ENCODE data around the gene BRSK2.
"Not testable (repeated sequence)": the region's sequence is repeated elsewhere in the genome, so short reads cannot be mapped to it uniquely, and the experiment has no call there.

BRSK2 gene

GRCh38 chr11:1500466-1501420 is 111.0 kb downstream of the BRSK2 start:
- DNase-seq (ENCODE audit: low read depth): no peak

GRCh38 chr11:1501421-1502167 is 111.9 kb downstream of the BRSK2 start:
- DNase-seq (ENCODE audit: low read depth): no peak

DNA sequence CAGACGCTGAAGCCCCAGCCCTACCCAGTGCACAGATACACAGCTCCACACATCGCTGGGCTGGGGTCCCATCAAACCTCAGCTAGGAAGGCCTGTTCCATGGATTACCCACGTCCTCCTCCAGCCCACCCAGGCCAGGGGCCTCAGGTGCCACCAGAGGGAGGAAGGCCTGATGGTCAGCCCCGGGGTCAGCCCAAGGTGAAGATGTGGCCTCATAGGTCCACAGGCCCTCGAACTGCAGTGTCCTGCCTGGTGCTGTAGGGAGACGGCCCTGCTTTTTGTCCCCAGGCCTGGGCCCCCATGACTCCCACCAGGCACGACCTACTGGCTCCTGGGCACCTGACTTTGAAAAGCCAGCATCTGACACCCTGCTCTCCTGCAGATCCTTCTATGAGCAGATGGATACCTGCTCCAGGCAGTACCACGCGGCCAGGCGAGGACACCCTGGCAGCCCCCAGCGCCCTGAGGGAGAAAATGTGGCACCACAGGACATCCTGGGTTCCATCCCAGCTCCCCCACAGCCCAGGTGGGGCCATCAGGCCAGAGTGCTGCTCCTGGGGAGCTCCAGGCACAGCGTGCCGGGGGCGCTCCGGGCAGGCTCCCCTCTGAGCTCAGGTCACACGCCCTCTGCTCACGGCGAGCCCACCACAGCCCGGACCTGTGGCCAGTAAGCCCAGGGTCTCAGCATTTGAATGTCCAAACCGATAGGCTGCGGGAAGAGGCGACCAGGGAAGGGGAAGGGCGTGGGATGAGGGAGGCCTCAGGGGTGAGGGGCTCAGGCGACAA is 112.6 kb downstream of the BRSK2 start:
- no peak for DNase-seq (ENCODE audit: low read depth)

- DNase-seq (ENCODE audit: low read depth): no peak
Measured at GRCh38 chr11:1502954-1503707, 113.4 kb downstream of the BRSK2 start.

- no peak for DNase-seq (ENCODE audit: low read depth)
Measured at GRCh38 chr11:1503708-1504104, 114.0 kb downstream of the BRSK2 start.

GRCh38 chr11:1504138-1504537 is 114.4 kb downstream of the BRSK2 start:
- DNase-seq (ENCODE audit: low read depth): no peak

- DNase-seq (ENCODE audit: low read depth): no peak
Measured at GRCh38 chr11:1504581-1505290, 115.0 kb downstream of the BRSK2 start.

- DNase-seq (ENCODE audit: low read depth): no peak
Measured at GRCh38 chr11:1505480-1505879, 115.7 kb downstream of the BRSK2 start.

DNA sequence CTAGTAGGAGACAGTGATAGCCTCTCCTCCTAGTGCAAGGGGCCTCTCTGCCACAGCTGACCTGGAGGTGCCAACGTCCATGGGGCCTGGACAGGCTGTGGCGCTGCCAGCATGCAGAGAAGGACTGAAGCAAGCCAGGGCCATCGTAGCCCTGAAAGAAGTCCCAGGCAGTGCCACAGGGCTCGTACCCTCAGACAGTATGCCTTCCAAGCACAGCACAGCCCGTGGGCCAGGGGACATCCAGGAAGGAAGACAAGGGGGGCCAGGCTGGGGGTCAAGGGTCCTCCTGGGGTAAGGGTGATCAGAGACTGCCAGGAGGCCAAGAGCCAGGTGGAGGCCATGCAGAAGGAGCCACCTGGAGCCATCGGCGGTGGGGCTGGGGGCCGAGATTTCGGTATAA is 117.2 kb downstream of the BRSK2 start:
- no peak for DNase-seq (ENCODE audit: low read depth)

DNA sequence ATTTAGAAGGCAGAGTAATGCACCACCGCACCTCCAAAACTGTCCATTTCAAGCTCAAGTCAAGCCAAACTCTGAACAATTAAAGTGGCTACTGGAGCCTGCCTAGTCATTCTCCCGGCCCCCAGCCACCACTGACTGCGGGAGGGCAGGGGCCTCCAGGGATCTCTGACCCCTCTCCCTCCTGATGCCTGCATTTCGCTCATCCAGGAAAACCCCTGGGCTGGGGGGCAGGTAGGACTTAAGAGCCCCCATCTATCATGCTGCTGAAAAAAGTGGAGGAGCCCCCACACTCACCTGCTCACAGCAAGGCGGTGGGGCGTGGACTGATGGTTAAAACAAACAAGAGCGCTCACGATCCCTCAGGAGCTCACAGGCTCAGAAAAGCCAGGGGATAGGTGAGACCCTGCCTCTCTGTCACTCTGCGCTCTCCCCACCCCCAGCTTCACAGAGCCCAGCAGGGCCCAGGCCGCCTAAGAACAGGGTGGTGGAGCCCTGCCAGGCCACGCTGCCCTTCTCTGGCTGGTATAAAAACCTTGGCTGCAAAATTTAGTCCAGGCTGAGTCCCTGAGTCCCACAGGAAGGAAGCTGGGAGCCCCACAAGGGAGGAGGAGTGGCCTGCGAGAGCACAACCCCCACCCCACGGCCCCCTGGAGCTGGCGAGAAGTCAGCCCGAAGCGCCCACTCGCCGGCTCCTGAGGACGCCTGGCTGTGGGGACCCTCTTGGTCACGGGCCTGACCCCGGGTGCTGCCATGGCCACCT is 117.8 kb downstream of the BRSK2 start:
- no peak for DNase-seq (ENCODE audit: low read depth)

DNA sequence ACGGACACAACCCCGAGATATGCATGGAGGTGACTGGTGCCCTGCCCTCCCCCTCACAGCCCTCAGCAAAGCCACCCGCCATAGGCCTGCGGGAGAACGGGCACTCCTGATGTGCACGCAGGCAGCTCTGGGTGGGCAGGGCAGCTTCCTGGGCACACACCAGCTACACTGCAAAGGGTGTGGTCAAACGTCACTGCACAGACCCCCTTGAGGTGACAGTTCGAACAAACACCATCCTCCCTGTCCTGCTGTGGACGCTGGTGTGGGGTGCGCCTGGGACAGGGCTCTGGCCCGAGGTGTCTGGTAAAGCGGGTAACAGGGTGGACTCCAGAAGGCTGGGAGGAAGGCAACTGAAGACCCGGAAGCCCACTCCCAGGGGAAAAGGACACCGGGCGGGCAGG is 118.8 kb downstream of the BRSK2 start:
- DNase-seq (ENCODE audit: low read depth): no peak

GRCh38 chr11:1508986-1509385 is 119.3 kb downstream of the BRSK2 start:
- DNase-seq (ENCODE audit: low read depth): no peak

- DNase-seq (ENCODE audit: low read depth): no peak
Measured at GRCh38 chr11:1509626-1510255, 120.0 kb downstream of the BRSK2 start.

GRCh38 chr11:1510351-1510750 is 120.6 kb downstream of the BRSK2 start:
- DNase-seq (ENCODE audit: low read depth): not testable (repeated sequence)

GRCh38 chr11:1510928-1511327 is 121.2 kb downstream of the BRSK2 start:
- DNase-seq (ENCODE audit: low read depth): no peak

- no peak for DNase-seq (ENCODE audit: low read depth)
Measured at GRCh38 chr11:1511937-1512496, 122.3 kb downstream of the BRSK2 start.

Measured in activated T-cell treated with anti-CD3 and anti-CD28 coated beads for 48 hours (primary cell).